A549 (cell line): ENCODE results near the gene SLC34A1.

Source experiments
- JUN ChIP-seq, 2 experiments: fragments of >200 bp; sonication (Bioruptor Twin); formaldehyde crosslinking; IDR thresholded peaks; 2 replicates in 1 of 2; 3 replicates in 1 of 2; pipeline ENCODE4 v1.6.1; 2016 to 2017
- NR3C1 ChIP-seq: fragments of >200 bp; sonication (Bioruptor Twin); formaldehyde crosslinking; IDR thresholded peaks from 3 replicates; pipeline ENCODE4 v1.6.1; 2017
- SMC3 ChIP-seq: fragments of >200 bp; sonication (Bioruptor Twin); formaldehyde crosslinking; IDR thresholded peaks from 3 replicates; pipeline ENCODE4 v1.6.1; 2018; ENCODE audit warnings: inconsistent platforms
- TF ChIP-seq, protein P1 (sequence below): IDR thresholded peaks from 2 replicates; pipeline ENCODE4 v1.6.1; 2012; ENCODE audit warnings: low read depth, borderline replicate concordance
- TF ChIP-seq, protein P2 (sequence below): fragments of >200 bp; sonication (Bioruptor Twin); formaldehyde crosslinking; IDR thresholded peaks from 3 replicates; pipeline ENCODE4 v1.5.1; 2016

DNA sequence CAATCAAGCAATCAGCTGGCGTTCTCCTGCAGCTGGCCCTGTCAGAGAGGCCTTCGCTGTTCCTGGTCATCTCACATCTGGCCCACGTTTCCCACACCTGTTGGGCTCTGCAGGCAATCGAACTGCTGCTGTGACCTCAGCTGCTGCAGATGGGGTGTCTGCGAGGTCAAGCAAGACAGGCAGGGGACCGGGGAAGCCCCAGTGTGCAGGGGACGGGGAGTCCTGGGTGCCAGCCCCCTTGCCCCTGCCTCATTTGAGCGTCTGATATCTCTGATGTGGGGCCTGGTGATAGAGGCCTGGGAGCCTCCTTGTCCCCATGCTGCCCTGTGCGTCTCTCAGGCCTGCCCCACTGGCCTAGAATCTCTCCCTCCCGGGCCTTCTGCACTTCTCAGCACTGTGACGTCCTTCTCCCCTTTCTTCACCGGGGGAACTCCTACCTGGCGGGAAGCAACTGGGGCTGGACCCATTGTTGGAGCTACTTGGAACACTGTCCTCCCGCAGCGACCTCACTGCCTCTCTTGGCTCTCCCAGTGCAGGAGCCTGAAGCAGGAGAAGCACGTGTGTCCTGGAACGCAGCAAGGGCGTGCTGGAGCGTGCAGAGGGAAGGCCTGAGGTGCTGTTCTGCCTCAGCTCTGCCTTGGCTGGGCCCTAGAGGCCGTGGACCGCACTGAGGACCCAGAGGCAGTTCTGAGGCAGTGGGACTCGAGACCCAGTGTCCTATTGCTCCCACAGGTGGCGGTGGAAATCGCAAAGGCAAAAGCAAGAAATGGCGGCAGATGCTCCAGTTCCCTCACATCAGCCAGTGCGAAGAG is 46.1 kb downstream of the SLC34A1 start:
- TF ChIP-seq, protein P1, sequence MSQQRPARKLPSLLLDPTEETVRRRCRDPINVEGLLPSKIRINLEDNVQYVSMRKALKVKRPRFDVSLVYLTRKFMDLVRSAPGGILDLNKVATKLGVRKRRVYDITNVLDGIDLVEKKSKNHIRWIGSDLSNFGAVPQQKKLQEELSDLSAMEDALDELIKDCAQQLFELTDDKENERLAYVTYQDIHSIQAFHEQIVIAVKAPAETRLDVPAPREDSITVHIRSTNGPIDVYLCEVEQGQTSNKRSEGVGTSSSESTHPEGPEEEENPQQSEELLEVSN, result no peak
- TF ChIP-seq NR3C1 (no peak), JUN (IDR thresholded peaks at IDR 0.05) (no peak), SMC3 (no peak)
- TF ChIP-seq, protein P2, sequence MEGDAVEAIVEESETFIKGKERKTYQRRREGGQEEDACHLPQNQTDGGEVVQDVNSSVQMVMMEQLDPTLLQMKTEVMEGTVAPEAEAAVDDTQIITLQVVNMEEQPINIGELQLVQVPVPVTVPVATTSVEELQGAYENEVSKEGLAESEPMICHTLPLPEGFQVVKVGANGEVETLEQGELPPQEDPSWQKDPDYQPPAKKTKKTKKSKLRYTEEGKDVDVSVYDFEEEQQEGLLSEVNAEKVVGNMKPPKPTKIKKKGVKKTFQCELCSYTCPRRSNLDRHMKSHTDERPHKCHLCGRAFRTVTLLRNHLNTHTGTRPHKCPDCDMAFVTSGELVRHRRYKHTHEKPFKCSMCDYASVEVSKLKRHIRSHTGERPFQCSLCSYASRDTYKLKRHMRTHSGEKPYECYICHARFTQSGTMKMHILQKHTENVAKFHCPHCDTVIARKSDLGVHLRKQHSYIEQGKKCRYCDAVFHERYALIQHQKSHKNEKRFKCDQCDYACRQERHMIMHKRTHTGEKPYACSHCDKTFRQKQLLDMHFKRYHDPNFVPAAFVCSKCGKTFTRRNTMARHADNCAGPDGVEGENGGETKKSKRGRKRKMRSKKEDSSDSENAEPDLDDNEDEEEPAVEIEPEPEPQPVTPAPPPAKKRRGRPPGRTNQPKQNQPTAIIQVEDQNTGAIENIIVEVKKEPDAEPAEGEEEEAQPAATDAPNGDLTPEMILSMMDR, result no peak
